T-helper 2 cell (primary cell): Measurements from ENCODE around the gene NUDT3.
A peak's percentile ranks its signal among the peaks of the same experiment; 100 is the strongest.

Source experiments
- DNase-seq, 5 experiments: peaks; one replicate each; pipeline versions ENCODE4 v3.0.0 to v3.0.0-alpha.2; 2012 to 2022

Gene NUDT3

DNA sequence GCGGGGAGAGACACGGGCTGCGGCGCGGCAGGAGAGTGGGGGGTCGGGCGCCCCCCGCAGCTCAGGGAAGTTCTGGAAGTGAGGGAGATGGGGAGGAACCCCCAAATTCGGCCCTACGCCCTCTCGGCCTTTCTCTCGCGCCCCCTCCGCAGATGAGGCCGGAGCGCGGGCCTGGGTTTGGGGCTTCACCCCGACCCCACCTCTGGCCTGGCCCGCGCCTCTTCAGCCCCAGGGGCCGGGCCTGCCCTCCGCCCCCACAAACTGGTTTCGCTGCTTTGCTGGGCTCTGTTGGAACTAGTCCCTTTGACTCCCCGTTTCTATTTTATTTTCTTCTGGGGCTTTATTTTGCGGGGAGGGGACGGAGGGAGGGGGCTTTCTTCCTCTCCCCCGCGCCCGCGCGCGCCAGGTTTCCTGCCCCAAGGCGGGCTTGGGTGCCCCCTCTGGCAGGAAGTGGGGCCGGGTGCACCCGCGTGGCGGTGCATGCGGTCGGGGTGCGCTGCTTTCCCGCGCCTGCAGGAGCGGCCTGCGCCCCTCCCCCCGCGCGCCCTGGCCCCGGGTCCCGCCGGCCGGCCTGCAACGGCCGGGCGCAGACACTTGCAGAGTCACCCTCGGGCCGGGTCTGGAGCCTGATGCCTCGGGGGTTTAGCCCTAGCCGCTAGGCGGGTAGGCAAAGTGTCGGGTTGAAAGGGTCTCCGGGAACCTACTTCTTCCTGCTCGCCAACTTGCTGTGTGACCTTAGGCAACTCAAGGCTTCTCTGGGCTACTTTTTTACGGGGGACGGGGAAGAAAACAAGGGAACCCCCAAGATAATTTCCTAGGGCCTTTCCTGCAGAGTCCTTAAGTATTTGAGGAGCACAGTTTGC, 154.5 kb downstream of the NUDT3 start:
- DNase-seq: peak; percentile 50 to 87 (median 65)

GRCh38 chr6:34237316-34237721, 155.2 kb downstream of the NUDT3 start:
- DNase-seq: peak in 2 of 5 experiments; percentile 33 to 58

- DNase-seq: peak; percentile 80 to 94 (median 85)
These were observed 155.8 kb downstream of the NUDT3 start, which contains the start of gene HMGA1 for GRCh38 chr6:34236443-34237315. HMGA1 (plus strand) TSS chr6:34236873; CDS start chr6:34240781, 3,908 bp downstream.

GRCh38 chr6:34236131-34236442, 156.4 kb downstream of the NUDT3 start:
- DNase-seq: peak in 4 of 5 experiments; percentile 31 to 84 (median 64)

- peak in 4 of 5 experiments; percentile 42 to 72 (median 52) for DNase-seq
These were observed 156.9 kb downstream of the NUDT3 start for GRCh38 chr6:34235307-34236130.

DNA sequence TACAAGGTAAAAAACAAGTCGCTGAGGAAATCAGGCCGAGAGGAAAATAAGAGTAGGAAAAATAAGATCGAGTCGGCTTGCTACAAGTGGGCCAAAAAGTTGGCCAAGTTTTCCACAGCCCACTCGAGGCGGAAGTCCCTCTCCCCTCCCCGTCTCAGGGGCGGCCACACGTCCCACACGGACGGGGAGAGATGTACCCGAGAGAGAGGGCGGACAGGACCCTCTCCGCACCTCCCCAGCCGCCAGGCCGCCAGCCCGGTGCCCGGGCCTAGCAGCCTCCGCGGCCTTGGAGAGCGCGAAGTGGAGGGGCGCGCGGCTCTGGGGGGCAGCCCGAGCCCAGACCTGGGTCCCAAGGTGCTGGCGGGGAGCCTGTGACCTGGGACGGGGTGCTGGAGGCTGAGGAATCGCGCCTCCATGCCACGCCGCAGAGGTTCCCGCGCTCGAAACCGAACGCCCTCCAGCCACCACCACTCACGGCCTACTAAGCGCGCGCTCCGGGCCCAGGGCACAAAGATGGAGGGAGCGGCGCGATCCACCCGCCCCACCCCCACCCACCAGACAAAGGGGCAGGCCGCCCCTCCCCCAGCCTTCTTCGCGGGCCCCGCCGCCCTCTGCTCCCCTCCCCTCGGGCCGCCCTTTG, 157.7 kb downstream of the NUDT3 start:
- no peak for DNase-seq

DNA sequence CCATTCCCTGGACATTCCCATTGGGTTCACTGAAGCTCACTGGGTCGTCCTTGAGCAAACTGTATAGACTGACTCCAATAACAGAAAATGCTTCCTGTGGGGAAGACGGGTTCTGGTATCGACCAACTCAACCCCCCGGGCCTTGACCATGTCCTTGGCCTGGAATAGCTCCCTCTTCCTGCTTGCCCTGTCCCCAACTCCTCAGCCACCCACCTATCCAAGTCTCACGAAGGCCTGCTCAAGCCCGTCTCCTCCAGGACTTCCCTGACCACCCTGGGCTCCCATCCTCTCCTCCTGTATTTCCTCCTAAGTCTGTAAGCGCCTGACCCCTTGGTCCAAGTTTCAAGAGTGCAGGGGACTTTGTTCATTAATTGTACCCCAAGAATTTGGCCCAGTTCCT, 158.6 kb downstream of the NUDT3 start:
- DNase-seq: no peak

DNA sequence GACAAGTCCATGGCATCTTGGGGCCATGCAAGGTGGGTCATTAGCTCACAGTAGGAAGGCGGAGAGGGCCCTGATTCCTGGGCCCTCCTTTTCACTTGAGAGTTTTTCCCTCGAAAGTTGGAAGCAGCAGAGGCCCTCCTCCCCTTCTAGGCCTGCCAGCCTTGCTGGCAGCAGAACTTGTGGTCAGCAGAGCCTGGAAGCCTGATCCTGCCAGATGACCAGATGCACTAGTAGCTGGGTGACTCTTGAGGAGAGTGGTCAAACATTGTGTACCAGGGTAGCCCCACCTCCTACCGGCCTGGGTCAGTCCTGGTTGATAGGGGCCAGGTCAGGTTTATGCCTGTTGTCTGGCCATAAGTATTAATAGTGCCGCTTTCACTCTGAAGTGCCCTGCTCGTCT, 159.6 kb downstream of the NUDT3 start:
- DNase-seq: no peak

DNA sequence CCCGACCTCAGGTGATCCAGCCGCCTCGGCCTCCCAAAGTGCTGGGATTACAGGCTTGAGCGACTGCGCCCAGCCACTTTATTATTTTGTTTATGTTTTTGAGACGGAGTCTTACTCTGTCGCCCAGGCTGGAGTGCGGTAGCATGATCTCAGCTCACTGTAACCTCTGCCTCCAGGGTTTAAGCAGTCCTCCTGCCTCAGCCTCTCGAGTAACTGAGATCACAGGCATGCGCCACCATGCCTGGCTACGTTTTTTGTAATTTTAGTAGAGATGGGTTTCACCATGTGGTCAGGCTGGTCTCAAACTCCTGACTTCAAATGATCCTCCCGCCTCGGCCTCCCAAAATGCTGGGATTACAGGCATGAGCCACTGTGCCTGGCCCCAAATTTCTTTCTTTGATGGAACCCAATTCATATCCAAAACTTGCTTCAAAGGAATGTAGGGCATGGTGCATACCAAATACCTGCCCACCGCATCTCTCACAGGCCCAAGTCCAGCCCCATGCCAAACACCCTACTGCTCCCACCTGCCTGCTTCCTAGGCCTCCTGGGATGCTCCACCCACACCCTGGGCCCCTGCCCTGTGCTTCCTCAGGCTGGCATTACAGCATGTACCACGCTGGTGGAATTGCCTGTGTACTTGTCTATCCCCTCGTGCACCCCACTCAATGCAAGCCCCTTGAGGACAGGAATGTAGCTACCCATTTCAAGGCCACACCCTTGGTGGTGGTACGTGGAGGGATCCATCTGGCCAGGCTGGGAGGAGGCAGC, 160.7 kb downstream of the NUDT3 start:
- no peak for DNase-seq

DNA sequence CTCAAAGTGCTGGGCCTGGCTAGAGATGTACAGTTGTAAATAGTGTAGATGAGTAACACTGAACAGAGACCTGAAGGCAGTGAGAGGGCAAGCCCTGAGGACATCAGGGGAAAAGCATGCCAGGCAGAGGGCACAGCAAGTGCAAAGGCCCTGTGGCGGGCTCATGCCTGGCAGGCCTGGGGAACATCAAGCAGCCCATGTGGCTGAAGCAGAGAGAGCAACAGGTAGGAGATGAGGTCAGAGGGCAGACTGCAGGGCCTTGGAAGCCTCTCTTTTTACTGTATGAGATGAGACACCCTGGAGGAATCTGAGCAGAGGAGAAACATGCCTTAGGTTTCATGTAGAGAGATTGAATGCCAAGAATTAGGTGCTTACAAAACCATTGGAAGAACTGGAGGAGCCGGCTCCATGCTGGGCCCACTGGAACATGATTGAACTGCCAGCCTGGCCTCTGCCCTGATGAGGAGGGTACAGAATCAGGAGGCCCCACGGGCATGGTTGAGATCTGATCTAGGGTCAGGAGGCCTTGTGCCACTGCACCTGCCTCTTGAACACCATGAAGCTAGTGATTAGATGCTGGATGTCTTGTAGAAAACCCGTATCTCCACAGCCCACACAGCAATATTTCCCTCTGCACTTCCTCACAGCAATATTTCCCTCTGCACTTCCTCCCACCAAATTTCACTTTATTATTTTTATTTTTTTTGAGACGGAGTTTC, 161.7 kb downstream of the NUDT3 start:
- DNase-seq: no peak

- DNase-seq: no peak
These were observed 162.6 kb downstream of the NUDT3 start for GRCh38 chr6:34229877-34230276.
